T47D (cell line): ENCODE data around the gene NTM.

Source experiments
- DNase-seq, 2 experiments: peaks; one replicate each; pipeline versions ENCODE4 v3.0.0 to v3.0.0-alpha.2; 2011 to 2012; ENCODE audit warnings: low read depth in 1 of 2, low spot score in 1 of 2
- JUND ChIP-seq: IDR thresholded peaks from 2 replicates; pipeline ENCODE4 v1.6.1; 2012; ENCODE audit warnings: low read depth
- in situ Hi-C: cut with HindIII; loops from 2 replicates; pipeline ENCODE4 v1.10.0; 2016; ENCODE audit warnings: low sequenced_read_pairs, low pct_unique_long_range_greater_than_20kb

The NTM gene

GRCh38 chr11:132185726-132186592 is 815.5 kb downstream of the NTM start:
- in situ Hi-C loops: no loop called here
- no peak for TF ChIP-seq JUND
- no peak for DNase-seq

- no peak for DNase-seq
- TF ChIP-seq JUND: no peak
- in situ Hi-C loops: no loop called here
Observed at GRCh38 chr11:132186699-132187098, 816.3 kb downstream of the NTM start.

DNA sequence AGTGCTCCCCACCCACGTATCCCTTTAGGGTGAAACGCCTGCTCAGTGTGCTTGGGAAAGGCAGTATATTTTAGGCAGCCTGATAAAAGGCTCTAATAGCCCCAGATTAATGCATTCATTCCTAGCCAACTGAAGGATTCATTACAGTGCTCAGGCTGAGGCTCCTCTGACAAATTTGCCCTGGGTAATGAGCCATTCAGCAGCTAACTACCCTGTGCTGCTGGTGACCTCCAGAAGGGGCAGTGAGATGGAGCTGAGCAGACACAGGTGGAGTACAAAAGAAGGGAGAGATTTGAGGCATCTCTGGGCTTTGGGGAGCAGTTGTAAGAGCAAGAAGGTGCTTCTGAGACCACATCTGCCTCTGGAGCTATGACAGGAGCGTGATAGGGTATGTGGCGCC is 817.0 kb downstream of the NTM start:
- in situ Hi-C loops: no loop called here
- no peak for TF ChIP-seq JUND
- no peak for DNase-seq

- DNase-seq: no peak
Observed at GRCh38 chr11:132187814-132188213, 817.4 kb downstream of the NTM start.

GRCh38 chr11:132196928-132197327 is 826.5 kb downstream of the NTM start:
- no peak for TF ChIP-seq JUND
- DNase-seq: no peak
- in situ Hi-C loops: no loop called here

More at GRCh38 chr11:132187814-132188213, 817.4 kb downstream of the NTM start:
- in situ Hi-C loops: no loop called here
- TF ChIP-seq JUND: no peak

DNA sequence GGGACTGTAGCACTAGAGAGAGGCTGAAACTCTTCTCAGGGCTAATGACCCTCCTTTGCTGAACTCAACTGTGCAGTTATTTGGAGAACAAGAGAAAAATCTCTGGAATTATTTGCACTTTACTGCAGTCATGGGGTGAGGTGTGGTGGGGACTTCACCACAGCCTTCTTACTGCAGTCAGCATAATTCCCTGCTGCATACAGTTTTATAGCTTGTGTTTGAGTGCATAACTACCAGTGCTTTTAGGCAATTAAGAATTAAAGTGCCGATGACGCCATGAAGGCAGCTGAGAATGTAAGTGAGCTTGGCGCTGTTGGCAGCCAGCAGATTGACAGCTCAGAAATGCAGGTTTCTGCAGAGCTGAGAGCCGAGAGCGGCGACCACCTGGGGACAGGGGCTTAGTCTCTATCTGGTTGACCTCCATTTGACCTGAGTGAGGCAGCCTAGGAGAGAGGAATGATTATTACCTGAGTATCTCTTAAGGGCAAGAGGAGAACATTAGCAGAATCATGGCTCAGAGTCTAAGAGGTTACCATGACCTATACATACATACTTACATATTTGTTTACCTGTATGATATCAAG is 830.0 kb downstream of the NTM start:
- no peak for DNase-seq
- in situ Hi-C loops: no loop called here
- no peak for TF ChIP-seq JUND

- in situ Hi-C loops: no loop called here
- DNase-seq: no peak
- TF ChIP-seq JUND: no peak
Observed at GRCh38 chr11:132202621-132203020, 832.2 kb downstream of the NTM start.

DNA sequence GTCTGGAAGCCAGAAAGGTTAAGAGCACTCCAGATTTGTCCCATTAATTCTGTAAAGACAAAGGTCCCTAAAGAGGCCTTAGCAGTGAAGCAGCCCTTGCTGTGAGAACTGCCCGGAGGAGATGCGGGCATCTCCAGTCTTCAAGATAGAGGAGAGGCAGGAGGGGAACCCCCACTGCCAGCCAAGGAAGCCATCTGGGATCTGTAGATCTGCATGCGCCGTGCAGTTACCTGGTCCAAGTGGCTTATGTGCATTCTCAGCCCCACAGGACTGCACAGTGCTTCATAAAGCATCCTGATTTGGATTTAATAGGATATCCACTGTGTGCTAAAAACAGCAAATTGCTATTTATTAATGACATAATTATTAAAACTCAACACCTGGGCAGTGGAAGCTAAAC is 834.6 kb downstream of the NTM start:
- no peak for DNase-seq
- no peak for TF ChIP-seq JUND
- in situ Hi-C loops: no loop called here

DNA sequence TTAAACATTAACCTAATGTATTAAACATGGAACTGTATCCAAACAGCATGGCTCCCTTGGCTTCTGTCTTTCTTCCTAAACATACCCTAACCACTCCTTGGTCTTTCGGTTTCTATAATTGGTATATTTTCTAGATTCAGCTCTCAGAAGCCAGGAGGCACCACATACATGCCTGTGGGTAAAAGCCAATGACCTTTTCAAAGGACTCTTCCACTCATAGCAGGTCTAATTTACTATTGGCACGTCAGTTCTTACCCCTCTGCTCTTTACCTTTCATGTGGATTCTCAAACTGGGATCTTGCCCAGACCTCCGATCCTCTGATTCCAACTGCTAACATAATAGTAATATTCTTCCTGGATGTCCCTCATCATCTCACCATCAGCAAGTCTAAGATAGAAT is 835.1 kb downstream of the NTM start:
- no peak for TF ChIP-seq JUND
- in situ Hi-C loops: no loop called here
- DNase-seq: no peak

DNA sequence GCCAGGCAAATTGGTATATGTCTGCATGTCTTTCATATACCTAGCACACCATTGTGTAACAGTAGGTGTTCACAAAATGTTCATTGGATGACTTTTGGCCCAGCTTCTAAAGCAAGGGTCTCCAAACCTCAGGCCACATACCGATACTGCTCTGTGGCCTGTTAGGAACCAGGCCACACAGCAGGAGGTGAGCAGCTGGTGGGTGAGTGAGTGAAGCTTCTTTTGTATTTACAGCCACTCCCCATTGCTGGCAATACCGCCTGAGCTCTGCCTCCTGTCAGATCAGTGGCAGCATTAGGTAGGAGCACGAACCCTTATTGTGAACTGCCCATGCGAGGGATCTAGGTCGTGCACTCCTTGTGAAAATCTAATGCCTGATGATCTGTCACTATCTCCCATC is 836.6 kb downstream of the NTM start:
- in situ Hi-C loops: no loop called here
- no peak for DNase-seq
- no peak for TF ChIP-seq JUND

DNA sequence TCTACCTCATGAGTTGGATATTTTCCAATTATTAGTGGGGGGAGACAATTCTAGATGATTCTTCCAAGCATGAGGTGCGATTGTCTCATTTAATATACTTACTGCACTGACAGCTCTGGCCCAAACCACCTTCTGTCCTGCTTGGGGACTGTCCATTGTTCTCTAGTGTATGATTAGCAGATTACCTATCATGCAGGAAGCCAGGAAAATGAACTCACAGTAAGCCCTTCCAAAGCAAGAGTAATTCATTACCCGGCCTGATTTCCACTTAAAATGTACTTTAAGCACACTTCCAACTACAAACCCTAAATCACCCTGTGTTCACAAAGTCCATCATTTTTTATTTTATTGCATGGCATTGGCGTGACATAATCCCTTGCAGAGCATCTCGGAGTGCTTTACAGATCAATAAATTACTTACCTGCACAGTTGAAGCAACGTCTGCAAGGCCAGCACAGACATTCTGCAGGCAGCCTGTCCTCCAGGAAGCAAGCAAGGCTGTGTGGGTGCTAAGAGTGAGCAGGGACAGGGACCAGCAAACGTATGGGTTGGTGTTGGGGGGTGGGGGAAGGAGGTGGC is 838.2 kb downstream of the NTM start:
- TF ChIP-seq JUND: no peak
- DNase-seq: no peak
- in situ Hi-C loops: no loop called here

DNA sequence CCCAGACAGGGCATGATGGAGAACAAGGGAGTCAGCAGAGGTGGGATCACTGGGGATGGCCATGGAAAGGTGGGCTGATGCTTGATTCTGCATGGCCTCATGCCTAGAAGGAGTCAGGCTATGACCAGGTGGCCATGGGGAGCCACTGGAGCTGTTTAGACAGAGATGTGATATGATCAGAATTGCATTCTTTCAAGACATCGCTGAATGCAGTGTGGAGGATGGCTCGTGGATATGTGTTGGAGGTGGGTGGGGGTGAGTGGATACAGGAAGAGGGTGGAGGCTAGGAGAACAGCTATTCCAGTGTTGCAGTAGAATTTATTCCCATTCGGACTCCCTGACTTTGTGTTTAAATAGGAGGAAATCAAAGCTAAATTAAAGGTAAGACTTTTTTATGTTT is 841.1 kb downstream of the NTM start:
- no peak for TF ChIP-seq JUND
- in situ Hi-C loops: no loop called here
- DNase-seq: no peak

- in situ Hi-C loops: no loop called here
- TF ChIP-seq JUND: no peak
- no peak for DNase-seq
Observed at GRCh38 chr11:132217856-132218255, 847.4 kb downstream of the NTM start.
